Tibial nerve (tissue), 4 donors: ENCODE results near the gene RBM34. TPM values are rescaled to one million over a fixed set of nuclear protein-coding genes. Genes with fewer than 3 reads are reported as not detected.

Source experiments
- DNase-seq, 2 donors: peaks; one replicate each; pipeline ENCODE4 v3.0.0-alpha.2; 2019; ENCODE audit warnings: low spot score in 2 of 2
- H3K27ac ChIP-seq, 4 donors: fragments of 200-600 bp; sonication (generic) in 3 of 4; one replicate each; pipeline ENCODE4 v1.5.1; 2017 to 2019; ENCODE audit warnings: mild to moderate bottlenecking in 1 of 4
- H3K27me3 ChIP-seq, 2 donors: fragments of 200-600 bp; sonication (generic) in 1 of 2; one replicate each; pipeline versions ENCODE4 v1.5.1 to v1.6.0; 2017 to 2019
- H3K36me3 ChIP-seq, 3 donors: fragments of 200-600 bp; sonication (generic); one replicate each; pipeline ENCODE4 v1.5.1; 2018 to 2019
- H3K4me1 ChIP-seq, 4 donors: fragments of 200-600 bp; sonication (generic) in 3 of 4; one replicate each; pipeline ENCODE4 v1.5.1; 2017 to 2019
- H3K4me3 ChIP-seq, 4 donors: fragments of 200-600 bp; sonication (generic) in 3 of 4; one replicate each; pipeline ENCODE4 v1.5.1; 2017 to 2019; ENCODE audit warnings: mild to moderate bottlenecking in 1 of 4, moderate library complexity in 1 of 4
- H3K9me3 ChIP-seq, 4 donors: fragments of 200-600 bp; sonication (generic) in 3 of 4; one replicate each; pipeline ENCODE4 v1.5.1; 2017 to 2019
- CTCF ChIP-seq, 5 experiments: fragments of 200-600 bp in 3 of 5; fragments of 450-650 bp in 2 of 5; sonication (generic) in 3 of 5; IDR thresholded peaks; one replicate each; pipeline ENCODE4 v1.5.1; 2016 to 2019; ENCODE audit warnings: antibody characterized with exemption in 5 of 5, mild to moderate bottlenecking in 3 of 5, moderate library complexity in 2 of 5
- EP300 ChIP-seq, 2 donors: sonication (generic); formaldehyde crosslinking; IDR thresholded peaks; one replicate each; pipeline ENCODE4 v1.6.1; 2017; ENCODE audit warnings: antibody characterized with exemption in 2 of 2, mild to moderate bottlenecking in 1 of 2
- POLR2A ChIP-seq, 2 donors: fragments of 450-650 bp; IDR thresholded peaks; one replicate each; pipeline ENCODE4 v1.6.1; 2017; ENCODE audit warnings: antibody characterized with exemption in 2 of 2, mild to moderate bottlenecking in 2 of 2, moderate library complexity in 2 of 2
- WGBS, 2 donors: methylation state at CpG; one replicate each; pipeline ENCODE4 v1.1.5; 2018; 5-methylcytosine and 5-hydroxymethylcytosine counted together
- total RNA-seq, 4 donors: library from RNA; depleted of rRNA; stranded (reverse); fragments of >200 nt; gene quantifications; one replicate each; pipeline ENCODE4 v1.1.0, GENCODE V29; 2016

RBM34 gene
- total RNA-seq, 4 donors from 2014 or later, result 47.4 to 92.5 (median 51.2) TPM

- 79 to 83% methylated on average over 6 of the region's 6 CpGs for whole genome bisulfite sequencing, 2 donors
- Histone ChIP-seq H3K27me3 (no peaks in the 10 kb centered on the region), H3K27ac (no peak overlapping the region), H3K4me3 (no peak overlapping the region), H3K36me3 (peaks cover 2 to 90% (median 9%) of the 10 kb centered on the region in 3 donors), H3K9me3 (no peaks in the 10 kb centered on the region), H3K4me1 (peaks cover 0 to 13% (median 0%) of the 10 kb centered on the region in 4 donors)
- DNase-seq, result no peak
- TF ChIP-seq CTCF (IDR thresholded peaks at IDR 0.05) (no peak), POLR2A (IDR thresholded peaks at IDR 0.05) (no peak), EP300 (IDR thresholded peaks at IDR 0.05) (no peak)
These were observed 48.5 kb downstream of the RBM34 start for GRCh38 chr1:235112297-235113182.

GRCh38 chr1:235111107-235111506, 49.9 kb downstream of the RBM34 start:
- TF ChIP-seq CTCF (IDR thresholded peaks at IDR 0.05), result no peak
- no peak for TF ChIP-seq POLR2A (IDR thresholded peaks at IDR 0.05)
- no peak for TF ChIP-seq EP300 (IDR thresholded peaks at IDR 0.05)
- H3K4me3 ChIP-seq, result no peak overlapping the region
- H3K36me3 ChIP-seq, result peaks cover 2 to 82% (median 9%) of the 10 kb centered on the region in 3 donors
- 83 to 95% methylated on average over 3 of the region's 3 CpGs for WGBS, 2 donors
- H3K4me1 ChIP-seq, result peaks cover 0 to 13% (median 0%) of the 10 kb centered on the region in 4 donors
- H3K9me3 ChIP-seq, result no peaks in the 10 kb centered on the region
- H3K27me3 ChIP-seq, result no peaks in the 10 kb centered on the region
- H3K27ac ChIP-seq, result no peak overlapping the region
- DNase-seq, result no peak

- H3K9me3 ChIP-seq, result no peaks in the 10 kb centered on the region
- WGBS, 2 donors, result 85 to 92% methylated on average over 11 of the region's 11 CpGs
- peaks cover 0 to 26% (median 4%) of the 10 kb centered on the region in 4 donors for H3K4me1 ChIP-seq
- no peak overlapping the region for H3K4me3 ChIP-seq
- H3K36me3 ChIP-seq, result peaks cover 0 to 64% (median 2%) of the 10 kb centered on the region in 3 donors
- no peak for DNase-seq
- no peaks in the 10 kb centered on the region for H3K27me3 ChIP-seq
- no peak overlapping the region for H3K27ac ChIP-seq
- TF ChIP-seq POLR2A (IDR thresholded peaks at IDR 0.05) (no peak), EP300 (IDR thresholded peaks at IDR 0.05) (no peak), CTCF (IDR thresholded peaks at IDR 0.05) (no peak)
These were observed 52.2 kb downstream of the RBM34 start for GRCh38 chr1:235108876-235109275.

GRCh38 chr1:235108185-235108593, 52.9 kb downstream of the RBM34 start:
- WGBS, 2 donors, result 91 to 92% methylated on average over 1 of the region's 1 CpG
- Histone ChIP-seq H3K4me1 (peaks cover 0 to 28% (median 4%) of the 10 kb centered on the region in 4 donors), H3K27ac (no peak overlapping the region), H3K4me3 (no peak overlapping the region), H3K36me3 (peaks cover 0 to 57% (median 1%) of the 10 kb centered on the region in 3 donors), H3K9me3 (no peaks in the 10 kb centered on the region), H3K27me3 (no peaks in the 10 kb centered on the region)
- no peak for TF ChIP-seq EP300 (IDR thresholded peaks at IDR 0.05)
- no peak for TF ChIP-seq CTCF (IDR thresholded peaks at IDR 0.05)
- TF ChIP-seq POLR2A (IDR thresholded peaks at IDR 0.05), result no peak
- DNase-seq, result no peak
